Measurements from ENCODE around the gene HTRA2.

Gene HTRA2

DNA sequence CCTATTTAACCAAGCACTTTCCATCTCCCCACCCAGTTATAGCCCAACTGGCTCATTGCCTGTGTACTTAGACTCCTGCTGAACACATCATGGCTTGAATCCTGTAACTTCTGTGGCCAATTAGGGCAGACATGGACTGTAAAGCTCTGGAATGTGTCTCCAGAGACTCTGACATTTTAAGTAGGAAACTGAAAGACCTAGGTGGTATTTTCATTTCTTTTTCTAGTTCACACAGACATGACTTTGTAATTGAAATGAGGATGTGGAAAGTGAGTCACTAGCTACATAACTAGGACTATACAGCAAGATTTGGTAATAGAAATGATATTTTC, 37.0 kb downstream of the HTRA2 start:
- no peak overlapping the region for H3K27ac Mint-ChIP-seq
- no peaks in the 10 kb centered on the region for H3K36me3 Mint-ChIP-seq (ENCODE audit: low read depth)
- no peak overlapping the region for H3K4me3 Mint-ChIP-seq
- H3K9me3 Mint-ChIP-seq: no peaks in the 10 kb centered on the region
- TF ChIP-seq, protein P1, sequence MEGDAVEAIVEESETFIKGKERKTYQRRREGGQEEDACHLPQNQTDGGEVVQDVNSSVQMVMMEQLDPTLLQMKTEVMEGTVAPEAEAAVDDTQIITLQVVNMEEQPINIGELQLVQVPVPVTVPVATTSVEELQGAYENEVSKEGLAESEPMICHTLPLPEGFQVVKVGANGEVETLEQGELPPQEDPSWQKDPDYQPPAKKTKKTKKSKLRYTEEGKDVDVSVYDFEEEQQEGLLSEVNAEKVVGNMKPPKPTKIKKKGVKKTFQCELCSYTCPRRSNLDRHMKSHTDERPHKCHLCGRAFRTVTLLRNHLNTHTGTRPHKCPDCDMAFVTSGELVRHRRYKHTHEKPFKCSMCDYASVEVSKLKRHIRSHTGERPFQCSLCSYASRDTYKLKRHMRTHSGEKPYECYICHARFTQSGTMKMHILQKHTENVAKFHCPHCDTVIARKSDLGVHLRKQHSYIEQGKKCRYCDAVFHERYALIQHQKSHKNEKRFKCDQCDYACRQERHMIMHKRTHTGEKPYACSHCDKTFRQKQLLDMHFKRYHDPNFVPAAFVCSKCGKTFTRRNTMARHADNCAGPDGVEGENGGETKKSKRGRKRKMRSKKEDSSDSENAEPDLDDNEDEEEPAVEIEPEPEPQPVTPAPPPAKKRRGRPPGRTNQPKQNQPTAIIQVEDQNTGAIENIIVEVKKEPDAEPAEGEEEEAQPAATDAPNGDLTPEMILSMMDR (IDR thresholded peaks at IDR 0.05; ENCODE audit: unreplicated experiment in 3 of 3): no peak
- H3K27me3 Mint-ChIP-seq (ENCODE audit: low read depth): peaks cover 46% of the 10 kb centered on the region
- no peaks in the 10 kb centered on the region for H3K4me1 Mint-ChIP-seq

DNA sequence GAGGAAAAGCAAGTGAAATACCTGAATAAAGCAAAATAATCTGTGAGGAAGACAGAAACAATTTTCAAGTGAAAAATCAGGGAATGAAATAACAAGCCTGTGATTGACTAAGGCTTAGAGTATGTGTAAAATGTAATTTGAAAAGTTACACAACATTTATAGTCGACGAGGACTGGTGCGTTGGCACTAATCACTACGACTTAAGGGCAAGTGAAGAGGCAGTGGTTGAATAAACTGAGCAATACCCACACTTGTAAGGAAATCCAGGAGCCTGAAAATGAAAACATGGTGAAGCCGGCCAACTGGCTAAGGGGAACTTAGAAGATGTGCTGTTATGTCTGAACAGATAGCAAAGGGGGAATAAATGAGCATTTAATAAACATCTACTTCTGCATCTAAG, 38.1 kb downstream of the HTRA2 start:
- H3K36me3 Mint-ChIP-seq (ENCODE audit: low read depth): no peaks in the 10 kb centered on the region

DNA sequence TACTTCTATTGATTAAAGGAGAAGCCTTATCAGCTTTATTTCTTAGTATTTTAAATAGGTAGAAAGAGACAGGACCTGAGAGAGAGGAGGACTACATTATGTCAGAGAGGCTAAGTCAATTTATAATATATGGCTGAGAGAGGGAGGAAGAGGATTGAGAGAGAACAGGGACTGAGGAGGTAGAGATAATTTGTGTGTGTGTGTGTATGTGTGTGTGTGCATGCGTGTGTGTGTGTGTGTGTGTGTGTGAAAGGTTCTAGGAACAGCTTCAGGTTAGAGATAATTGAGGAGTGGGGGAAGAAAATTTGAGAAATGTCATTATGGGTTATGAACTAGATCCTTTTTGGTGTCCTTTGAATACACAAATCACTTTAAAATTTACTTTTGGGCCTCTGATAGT, 40.0 kb downstream of the HTRA2 start:
- Mint-ChIP-seq H3K4me1 (peaks cover 11% of the 10 kb centered on the region), H3K27ac (no peak overlapping the region), H3K27me3 (ENCODE audit: low read depth) (peaks cover 16% of the 10 kb centered on the region), H3K9me3 (no peaks in the 10 kb centered on the region), H3K4me3 (no peak overlapping the region), H3K36me3 (ENCODE audit: low read depth) (no peaks in the 10 kb centered on the region)
- TF ChIP-seq, protein P1 (IDR thresholded peaks at IDR 0.05; ENCODE audit: unreplicated experiment in 3 of 3): no peak

More for the DNA sequence above, 38.1 kb downstream of the HTRA2 start:
- no peak overlapping the region for H3K27ac Mint-ChIP-seq
- TF ChIP-seq, protein P1 (IDR thresholded peaks at IDR 0.05; ENCODE audit: unreplicated experiment in 3 of 3): no peak
- no peaks in the 10 kb centered on the region for H3K4me1 Mint-ChIP-seq
- H3K27me3 Mint-ChIP-seq (ENCODE audit: low read depth): peaks cover 34% of the 10 kb centered on the region
- H3K9me3 Mint-ChIP-seq: no peaks in the 10 kb centered on the region
- H3K4me3 Mint-ChIP-seq: no peak overlapping the region

DNA sequence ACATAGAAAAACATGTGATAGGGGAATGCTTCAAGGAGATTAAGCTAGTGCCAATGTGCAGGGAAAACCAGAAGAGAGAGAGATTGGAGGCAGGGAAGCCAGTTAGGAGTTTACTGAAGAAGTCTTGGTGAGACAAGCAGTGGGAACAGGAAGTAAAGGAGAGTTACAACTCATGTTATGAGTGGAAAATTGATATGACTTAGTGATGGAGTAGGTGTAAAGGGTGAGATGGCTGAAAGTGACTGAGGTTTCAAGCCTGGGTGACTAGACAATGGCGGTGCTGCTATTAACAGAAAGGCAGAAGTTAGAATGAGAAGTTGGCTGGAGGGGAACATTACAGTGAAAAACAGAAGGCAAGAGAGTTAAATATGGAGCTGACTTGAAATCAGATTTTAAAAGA, 41.3 kb downstream of the HTRA2 start:
- H3K27ac Mint-ChIP-seq: no peak overlapping the region
- TF ChIP-seq, protein P1 (IDR thresholded peaks at IDR 0.05; ENCODE audit: unreplicated experiment in 3 of 3): no peak
- H3K27me3 Mint-ChIP-seq (ENCODE audit: low read depth): peaks cover 6% of the 10 kb centered on the region
- no peak overlapping the region for H3K4me3 Mint-ChIP-seq
- peaks cover 15% of the 10 kb centered on the region for H3K4me1 Mint-ChIP-seq
- H3K36me3 Mint-ChIP-seq (ENCODE audit: low read depth): no peaks in the 10 kb centered on the region
- H3K9me3 Mint-ChIP-seq: no peaks in the 10 kb centered on the region

DNA sequence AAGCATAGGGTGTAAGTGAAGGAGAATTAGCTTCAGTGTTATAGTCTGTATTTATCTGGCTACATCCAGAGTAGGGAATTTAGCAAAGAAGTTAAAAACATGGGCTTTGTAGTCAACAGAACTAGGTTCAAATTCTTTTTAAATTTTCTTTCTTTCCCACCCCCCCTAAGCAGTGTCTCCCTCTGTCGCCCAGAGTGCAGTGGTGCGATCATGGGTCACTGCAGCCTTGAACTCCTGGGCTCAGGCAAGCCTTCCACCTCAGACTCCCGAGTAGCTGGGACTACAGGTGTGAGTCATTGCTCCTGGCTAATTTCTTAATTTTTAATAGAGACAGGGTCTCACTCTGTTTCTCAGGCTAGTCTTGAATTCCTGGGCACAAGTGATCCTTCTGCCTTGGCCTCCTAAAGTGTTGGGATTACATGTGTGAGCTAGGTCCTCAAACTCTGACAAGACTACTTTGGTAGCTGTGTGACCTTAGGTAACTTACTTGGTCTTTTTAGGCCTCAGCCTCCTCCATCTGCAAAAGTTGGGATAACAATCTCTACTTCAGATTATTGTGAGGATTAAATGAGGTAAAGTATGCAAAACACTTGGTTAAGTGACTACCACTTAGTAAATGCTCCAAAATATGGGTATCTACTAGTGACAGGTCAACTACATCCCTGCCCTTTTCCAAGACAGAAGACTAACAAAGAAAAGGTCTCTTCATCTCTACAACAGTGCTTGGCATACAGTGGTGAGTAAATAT, 42.6 kb downstream of the HTRA2 start:
- no peak overlapping the region for H3K4me3 Mint-ChIP-seq
- H3K4me1 Mint-ChIP-seq: peaks cover 28% of the 10 kb centered on the region
- H3K36me3 Mint-ChIP-seq (ENCODE audit: low read depth): no peaks in the 10 kb centered on the region
- no peaks in the 10 kb centered on the region for H3K27me3 Mint-ChIP-seq (ENCODE audit: low read depth)
- no peak overlapping the region for H3K27ac Mint-ChIP-seq
- H3K9me3 Mint-ChIP-seq: no peaks in the 10 kb centered on the region
- TF ChIP-seq, protein P1 (IDR thresholded peaks at IDR 0.05; ENCODE audit: unreplicated experiment in 3 of 3): no peak
